ENCODE data around the gene PPP1R12B.
"Not testable (repeated sequence)": the region's sequence is repeated elsewhere in the genome, so short reads cannot be mapped to it uniquely, and the experiment has no call there.

The PPP1R12B gene

GRCh38 chr1:202488178-202488649 is 139.7 kb downstream of the PPP1R12B start:
- DNase-seq (ENCODE audit: low spot score), result not testable (repeated sequence)

GRCh38 chr1:202489101-202489500 is 140.6 kb downstream of the PPP1R12B start:
- DNase-seq (ENCODE audit: low spot score), result not testable (repeated sequence)

GRCh38 chr1:202493112-202493511 is 144.6 kb downstream of the PPP1R12B start:
- DNase-seq (ENCODE audit: low spot score), result not testable (repeated sequence)

- no peak for DNase-seq (ENCODE audit: low spot score)
Observed at GRCh38 chr1:202498542-202498941, 150.0 kb downstream of the PPP1R12B start.

- not testable (repeated sequence) for DNase-seq (ENCODE audit: low spot score)
Observed at GRCh38 chr1:202499997-202500396, 151.5 kb downstream of the PPP1R12B start.

GRCh38 chr1:202501281-202501680 is 152.8 kb downstream of the PPP1R12B start:
- peak; percentile 20 for DNase-seq (ENCODE audit: low spot score)

- peak; percentile 15 for DNase-seq (ENCODE audit: low spot score)
Observed at GRCh38 chr1:202505356-202505755, 156.9 kb downstream of the PPP1R12B start.

GRCh38 chr1:202505880-202506575 is 157.5 kb downstream of the PPP1R12B start:
- peak; percentile 4 for DNase-seq (ENCODE audit: low spot score)

GRCh38 chr1:202508863-202509262 is 160.4 kb downstream of the PPP1R12B start:
- not testable (repeated sequence) for DNase-seq (ENCODE audit: low spot score)

GRCh38 chr1:202513875-202514274 is 165.4 kb downstream of the PPP1R12B start:
- not testable (repeated sequence) for DNase-seq (ENCODE audit: low spot score)

GRCh38 chr1:202516434-202516877 is 168.0 kb downstream of the PPP1R12B start:
- no peak for DNase-seq (ENCODE audit: low spot score)

GRCh38 chr1:202517146-202517545 is 168.6 kb downstream of the PPP1R12B start:
- DNase-seq (ENCODE audit: low spot score), result not testable (repeated sequence)

- not testable (repeated sequence) for DNase-seq (ENCODE audit: low spot score)
Observed at GRCh38 chr1:202518180-202518579, 169.7 kb downstream of the PPP1R12B start.

GRCh38 chr1:202518905-202519304 is 170.4 kb downstream of the PPP1R12B start:
- DNase-seq (ENCODE audit: low spot score), result not testable (repeated sequence)

GRCh38 chr1:202520129-202520856 is 171.8 kb downstream of the PPP1R12B start:
- DNase-seq (ENCODE audit: low spot score), result not testable (repeated sequence)

GRCh38 chr1:202520857-202521216 is 172.3 kb downstream of the PPP1R12B start:
- not testable (repeated sequence) for DNase-seq (ENCODE audit: low spot score)

GRCh38 chr1:202521484-202521883 is 173.0 kb downstream of the PPP1R12B start:
- DNase-seq (ENCODE audit: low spot score), result not testable (repeated sequence)

GRCh38 chr1:202521886-202522285 is 173.4 kb downstream of the PPP1R12B start:
- DNase-seq (ENCODE audit: low spot score), result no peak

GRCh38 chr1:202526056-202526455 is 177.6 kb downstream of the PPP1R12B start:
- not testable (repeated sequence) for DNase-seq (ENCODE audit: low spot score)

- not testable (repeated sequence) for DNase-seq (ENCODE audit: low spot score)
Observed at GRCh38 chr1:202528096-202528722, 179.7 kb downstream of the PPP1R12B start.

- DNase-seq (ENCODE audit: low spot score), result not testable (repeated sequence)
Observed at GRCh38 chr1:202530686-202531085, 182.2 kb downstream of the PPP1R12B start.

- no peak for DNase-seq (ENCODE audit: low spot score)
Observed at GRCh38 chr1:202531472-202531811, 182.9 kb downstream of the PPP1R12B start.
